H9 (cell line): ENCODE measurements around the gene DCAF8. TPM values are rescaled to one million over a fixed set of nuclear protein-coding genes. Genes with fewer than 3 reads are reported as not detected.

Experiments
- DNase-seq: peaks from one replicate; pipeline ENCODE4 v3.0.0-alpha.2; 2017
- H2AFZ ChIP-seq: one replicate; pipeline ENCODE4 v1.6.1; 2013; ENCODE audit warnings: mild to moderate bottlenecking, low read length, control low read depth, moderate library complexity
- H2AK5ac ChIP-seq: 2 replicates; pipeline ENCODE4 v1.6.1; 2013; ENCODE audit warnings: low read length, control low read depth, mixed read lengths; ENCODE audit not compliant: insufficient read length
- H2BK120ac ChIP-seq: one replicate; pipeline ENCODE4 v1.6.1; 2013; ENCODE audit warnings: low read depth, mild to moderate bottlenecking, low read length, control low read depth, inconsistent platforms; ENCODE audit not compliant: poor library complexity, severe bottlenecking
- H2BK12ac ChIP-seq: 2 replicates; pipeline ENCODE4 v1.6.1; 2013; ENCODE audit warnings: low read length, control low read depth, mixed read lengths, low read depth; ENCODE audit not compliant: insufficient read length
- H2BK15ac ChIP-seq: 2 replicates; pipeline ENCODE4 v1.6.1; 2013; ENCODE audit warnings: low read depth, low read length, control low read depth
- H2BK20ac ChIP-seq: one replicate; pipeline ENCODE4 v1.6.1; 2013; ENCODE audit warnings: low read depth, mild to moderate bottlenecking, low read length, control low read depth, inconsistent platforms; ENCODE audit not compliant: poor library complexity, severe bottlenecking
- H2BK5ac ChIP-seq: 2 replicates; pipeline ENCODE4 v1.6.1; 2013; ENCODE audit warnings: low read length, control low read depth, mixed read lengths; ENCODE audit not compliant: insufficient read length
- H3K14ac ChIP-seq: 2 replicates; pipeline ENCODE4 v1.6.1; 2013; ENCODE audit warnings: low read length, control low read depth; ENCODE audit not compliant: insufficient read depth
- H3K18ac ChIP-seq: 2 replicates; pipeline ENCODE4 v1.6.1; 2013; ENCODE audit warnings: low read depth, mild to moderate bottlenecking, mixed read lengths, low read length, control low read depth; ENCODE audit not compliant: insufficient read length
- H3K23ac ChIP-seq: 2 replicates; pipeline ENCODE4 v1.6.1; 2013; ENCODE audit warnings: low read length, control low read depth, mixed read lengths, low read depth; ENCODE audit not compliant: insufficient read length
- H3K23me2 ChIP-seq: 2 replicates; pipeline ENCODE4 v1.6.1; 2013; ENCODE audit warnings: low read depth, mild to moderate bottlenecking, mixed read lengths, low read length, control low read depth; ENCODE audit not compliant: insufficient read length, poor library complexity, severe bottlenecking
- H3K27ac ChIP-seq: 2 replicates; pipeline ENCODE4 v1.5.1; 2013; ENCODE audit warnings: low read length, control low read depth, mixed read lengths, low read depth; ENCODE audit not compliant: insufficient read length
- H3K27me3 ChIP-seq: 2 replicates; pipeline ENCODE4 v1.6.1; 2013; ENCODE audit warnings: low read length, control low read depth, inconsistent platforms; ENCODE audit not compliant: insufficient read depth
- H3K4ac ChIP-seq: 2 replicates; pipeline ENCODE4 v1.6.1; 2013; ENCODE audit warnings: low read depth, mild to moderate bottlenecking, control low read depth, inconsistent platforms, low read length, moderate library complexity
- H3K4me1 ChIP-seq: 2 replicates; pipeline ENCODE4 v1.6.1; 2013; ENCODE audit warnings: low read length, control low read depth, inconsistent platforms; ENCODE audit not compliant: insufficient read depth
- H3K4me2 ChIP-seq: 2 replicates; pipeline ENCODE4 v1.6.1; 2013; ENCODE audit warnings: low read length, control low read depth, mixed read lengths; ENCODE audit not compliant: insufficient read length, insufficient read depth
- H3K56ac ChIP-seq: 2 replicates; pipeline ENCODE4 v1.6.1; 2013; ENCODE audit warnings: low read depth, mild to moderate bottlenecking, mixed read lengths, low read length, control low read depth; ENCODE audit not compliant: insufficient read length
- H3K79me1 ChIP-seq: 2 replicates; pipeline ENCODE4 v1.6.1; 2013; ENCODE audit warnings: low read depth, mild to moderate bottlenecking, moderate library complexity, low read length, control low read depth, inconsistent platforms; ENCODE audit not compliant: insufficient read depth, poor library complexity, severe bottlenecking
- H3K79me2 ChIP-seq: 2 replicates; pipeline ENCODE4 v1.6.1; 2013; ENCODE audit warnings: low read length, control low read depth, inconsistent platforms; ENCODE audit not compliant: insufficient read depth
- H3K9ac ChIP-seq: 2 replicates; pipeline ENCODE4 v1.6.1; 2013; ENCODE audit warnings: low read length, control low read depth, mixed read lengths; ENCODE audit not compliant: insufficient read length; ENCODE audit errors: extremely low read depth
- H3K9me3 ChIP-seq: one replicate; pipeline ENCODE4 v1.6.1; 2013; ENCODE audit warnings: low read depth, low read length, inconsistent platforms; ENCODE audit not compliant: control insufficient read depth
- H3T11ph ChIP-seq: one replicate; pipeline ENCODE4 v1.6.1; 2013; ENCODE audit warnings: mild to moderate bottlenecking, low read length, control low read depth, inconsistent platforms
- H4K20me1 ChIP-seq: one replicate; pipeline ENCODE4 v1.6.1; 2013; ENCODE audit not compliant: control insufficient read depth, insufficient read length, insufficient read depth
- H4K5ac ChIP-seq: 2 replicates; pipeline ENCODE4 v1.6.1; 2013; ENCODE audit warnings: low read depth, mild to moderate bottlenecking, mixed read lengths, low read length, control low read depth; ENCODE audit not compliant: insufficient read length
- H4K8ac ChIP-seq: replicated peaks from 2 replicates; pipeline ENCODE4 v1.6.1; 2013; ENCODE audit warnings: low read length, control low read depth, mixed read lengths, low read depth; ENCODE audit not compliant: insufficient read length
- H4K91ac ChIP-seq: 2 replicates; pipeline ENCODE4 v1.6.1; 2013; ENCODE audit warnings: low read depth, mild to moderate bottlenecking, moderate library complexity, mixed read lengths, low read length, control low read depth; ENCODE audit not compliant: insufficient read length
- H3K27ac Mint-ChIP-seq, 3 experiments: 2 replicates in 2 of 3; 3 replicates in 1 of 3; pipeline ENCODE4 v1.8.0; 2020 to 2021; ENCODE audit warnings: mixed read lengths in 3 of 3, mild to moderate bottlenecking in 1 of 3, moderate library complexity in 1 of 3
- H3K27me3 Mint-ChIP-seq: 2 replicates; pipeline ENCODE4 v1.8.0; 2021; ENCODE audit warnings: low read depth, mild to moderate bottlenecking, moderate library complexity, mixed read lengths
- H3K36me3 Mint-ChIP-seq, 3 experiments: 2 replicates in 2 of 3; 3 replicates in 1 of 3; pipeline ENCODE4 v1.8.0; 2020 to 2021; ENCODE audit warnings: low read depth in 3 of 3, mixed read lengths in 3 of 3; ENCODE audit not compliant: insufficient read depth in 1 of 3
- H3K4me1 Mint-ChIP-seq, 2 experiments: 2 replicates each; pipeline ENCODE4 v1.8.0; 2020; ENCODE audit warnings: mixed read lengths in 2 of 2
- H3K4me3 Mint-ChIP-seq, 2 experiments: 2 replicates in 1 of 2; 3 replicates in 1 of 2; pipeline ENCODE4 v1.8.0; 2020 to 2021; ENCODE audit warnings: mild to moderate bottlenecking in 2 of 2, mixed read lengths in 2 of 2, moderate library complexity in 1 of 2
- H3K9me3 Mint-ChIP-seq, 2 experiments: 2 replicates in 1 of 2; 3 replicates in 1 of 2; pipeline ENCODE4 v1.8.0; 2020; ENCODE audit warnings: mild to moderate bottlenecking in 2 of 2, mixed read lengths in 2 of 2, moderate library complexity in 1 of 2
- WGBS: extraction: QIAGEN DNeasy Blood & Tissue Kit; methylation state at CpG from one replicate; pipeline ENCODE4 v1.1.7; 2013; ENCODE audit warnings: missing lambda C conversion rate, low lambda C conversion rate, mixed read lengths; ENCODE audit not compliant: insufficient read length; ENCODE audit errors: extremely low coverage; 5-methylcytosine and 5-hydroxymethylcytosine counted together
- total RNA-seq: library from RNA; stranded (reverse); gene quantifications from 2 replicates; pipeline ENCODE4 v1.2.1, GENCODE V29; 2021
- TF ChIP-seq, protein P1 (sequence below): fragments of 200-600 bp; sonication (generic); conservative IDR thresholded peaks from 3 replicates; pipeline ENCODE4 v1.8.0; 2021; ENCODE audit warnings: antibody characterized with exemption, mild to moderate bottlenecking

DCAF8 gene
- total RNA-seq, 1 experiment from 2014 or later = 106 TPM

DNA sequence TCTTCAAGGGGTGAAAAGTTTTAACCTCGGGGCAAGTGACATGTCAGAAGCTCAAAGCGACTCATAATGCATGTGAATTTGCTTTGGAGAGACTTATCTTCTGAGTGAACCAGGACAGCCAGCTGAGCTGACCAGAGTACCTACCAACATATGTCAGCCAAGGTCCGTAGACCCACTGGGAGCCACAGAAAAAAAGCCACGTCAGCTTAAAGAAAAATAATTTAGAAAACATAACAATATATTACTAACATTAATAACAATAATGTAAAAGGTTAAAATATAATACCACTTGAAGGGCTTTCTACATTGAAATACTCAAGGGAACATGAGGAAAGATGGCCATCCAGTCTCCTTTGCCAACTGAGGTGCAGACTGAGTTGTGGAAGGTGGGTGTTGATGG, 15.6 kb upstream of the DCAF8 start:
- Histone ChIP-seq H3K56ac (no peak overlapping the region), H2BK120ac (no peak overlapping the region), H3T11ph (no peak overlapping the region), H2BK15ac (no peak overlapping the region), H3K9ac (no peak overlapping the region), H3K4ac (no peak overlapping the region), H4K91ac (no peak overlapping the region), H3K14ac (no peak overlapping the region), H2BK20ac (no peak overlapping the region), H3K79me1 (no peaks in the 10 kb centered on the region), H2AK5ac (no peak overlapping the region), H2BK12ac (no peak overlapping the region), H2BK5ac (no peak overlapping the region), H2AFZ (no peak overlapping the region), H4K8ac (no peak overlapping the region), H3K4me1 (no peaks in the 10 kb centered on the region), H3K23me2 (no peaks in the 10 kb centered on the region), H3K9me3 (no peaks in the 10 kb centered on the region), H4K5ac (no peak overlapping the region), H3K79me2 (no peaks in the 10 kb centered on the region), H3K27me3 (no peaks in the 10 kb centered on the region), H3K4me2 (no peak overlapping the region), H3K18ac (no peak overlapping the region), H3K23ac (no peak overlapping the region), H3K27ac (no peak overlapping the region), H4K20me1 (no peaks in the 10 kb centered on the region)
- Mint-ChIP-seq H3K36me3 (peaks cover 24 to 57% (median 55%) of the 10 kb centered on the region in 3 experiments; a peak in 6 of 7 replicates), H3K27ac (no peak overlapping the region), H3K27me3 (no peaks in the 10 kb centered on the region), H3K4me3 (no peak overlapping the region), H3K9me3 (no peaks in the 10 kb centered on the region), H3K4me1 (no peaks in the 10 kb centered on the region)
- TF ChIP-seq, protein P1, sequence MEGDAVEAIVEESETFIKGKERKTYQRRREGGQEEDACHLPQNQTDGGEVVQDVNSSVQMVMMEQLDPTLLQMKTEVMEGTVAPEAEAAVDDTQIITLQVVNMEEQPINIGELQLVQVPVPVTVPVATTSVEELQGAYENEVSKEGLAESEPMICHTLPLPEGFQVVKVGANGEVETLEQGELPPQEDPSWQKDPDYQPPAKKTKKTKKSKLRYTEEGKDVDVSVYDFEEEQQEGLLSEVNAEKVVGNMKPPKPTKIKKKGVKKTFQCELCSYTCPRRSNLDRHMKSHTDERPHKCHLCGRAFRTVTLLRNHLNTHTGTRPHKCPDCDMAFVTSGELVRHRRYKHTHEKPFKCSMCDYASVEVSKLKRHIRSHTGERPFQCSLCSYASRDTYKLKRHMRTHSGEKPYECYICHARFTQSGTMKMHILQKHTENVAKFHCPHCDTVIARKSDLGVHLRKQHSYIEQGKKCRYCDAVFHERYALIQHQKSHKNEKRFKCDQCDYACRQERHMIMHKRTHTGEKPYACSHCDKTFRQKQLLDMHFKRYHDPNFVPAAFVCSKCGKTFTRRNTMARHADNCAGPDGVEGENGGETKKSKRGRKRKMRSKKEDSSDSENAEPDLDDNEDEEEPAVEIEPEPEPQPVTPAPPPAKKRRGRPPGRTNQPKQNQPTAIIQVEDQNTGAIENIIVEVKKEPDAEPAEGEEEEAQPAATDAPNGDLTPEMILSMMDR = no peak
- DNase-seq = no peak
- no CpG with 5 or more reads among the region's 4 CpGs for WGBS
